UCSD-AML1 (cell line): Measurements from ENCODE around the gene MRM1.
A peak's percentile ranks its signal among the peaks of the same experiment; 100 is the strongest.
"Not testable (repeated sequence)": the region's sequence is repeated elsewhere in the genome, so short reads cannot be mapped to it uniquely, and the experiment has no call there.

Experiments used
- DNase-seq: peaks from one replicate; lab custom pipeline; 2025; ENCODE audit not compliant: unreplicated experiment; lab: John Stamatoyannopoulos, UW

Gene MRM1

GRCh38 chr17:36600465-36600864 lies 918 bp upstream of the MRM1 start:
- peak; percentile 34 for DNase-seq

- no peak for DNase-seq
Measured at GRCh38 chr17:36600936-36601302, 464 bp upstream of the MRM1 start.

GRCh38 chr17:36602030-36602748 lies 806 bp downstream of the MRM1 start:
- DNase-seq, result no peak

- peak; percentile 52 for DNase-seq
Measured at GRCh38 chr17:36602924-36603384, 1.6 kb downstream of the MRM1 start.

GRCh38 chr17:36605028-36605427 lies 3.6 kb downstream of the MRM1 start:
- DNase-seq, result not testable (repeated sequence)

GRCh38 chr17:36608280-36608679 lies 6.9 kb downstream of the MRM1 start:
- DNase-seq, result no peak

GRCh38 chr17:36608794-36609497 lies 7.6 kb downstream of the MRM1 start:
- peak; percentile 22 for DNase-seq

GRCh38 chr17:36609498-36609862 lies 8.1 kb downstream of the MRM1 start:
- DNase-seq, result no peak

- DNase-seq, result no peak
Measured at GRCh38 chr17:36610474-36610873, 9.1 kb downstream of the MRM1 start.

- no peak for DNase-seq
Measured at GRCh38 chr17:36611345-36612072, 10.1 kb downstream of the MRM1 start.

- DNase-seq, result no peak
Measured at GRCh38 chr17:36612323-36612722, 10.9 kb downstream of the MRM1 start.

GRCh38 chr17:36613155-36613554 lies 11.8 kb downstream of the MRM1 start:
- DNase-seq, result no peak

GRCh38 chr17:36614081-36614480 lies 12.7 kb downstream of the MRM1 start:
- DNase-seq, result no peak

- no peak for DNase-seq
Measured at GRCh38 chr17:36614933-36615332, 13.6 kb downstream of the MRM1 start.

GRCh38 chr17:36616061-36617029 lies 15.0 kb downstream of the MRM1 start:
- no peak for DNase-seq

GRCh38 chr17:36617773-36618172 lies 16.4 kb downstream of the MRM1 start:
- no peak for DNase-seq

- DNase-seq, result no peak
Measured at GRCh38 chr17:36623281-36623680, 21.9 kb downstream of the MRM1 start.

- no peak for DNase-seq
Measured at GRCh38 chr17:36625188-36625587, 23.8 kb downstream of the MRM1 start.

GRCh38 chr17:36627101-36627500 lies 25.7 kb downstream of the MRM1 start:
- DNase-seq, result no peak

GRCh38 chr17:36628576-36628975 lies 27.2 kb downstream of the MRM1 start:
- DNase-seq, result no peak
